ENCODE data around the gene PILRB. TPM values are rescaled to one million over a fixed set of nuclear protein-coding genes. Genes with fewer than 3 reads are reported as not detected.

The PILRB gene
- total and polyA plus RNA-seq, 9 of the 15 experiments (the other 6 are each of a cell fraction or from before 2014, with no cell fraction given): 6.2 to 94.6 (median 37.0) TPM

GRCh38 chr7:100413346-100413745 lies 55.4 kb downstream of the PILRB start:
- POLR2A ChIA-PET: interaction anchor here (4.2 kb wide), 1 partner anchor 16 kb away, joined by 33 read pairs; the partner anchor contains the start of genes MEPCE and ZCWPW1
- BruUV-seq (replicated peaks): no TSS peak
- Histone ChIP-seq H3K27me3 (ENCODE audit: control insufficient read depth in 2 of 2, insufficient read depth in 2 of 2, low read length in 2 of 2) (peaks cover 11 to 20% of the 10 kb centered on the region in 2 experiments; a peak in 4 of 5 replicates), H3K27ac (ENCODE audit: extremely low read depth, low read depth, low read length) (no peak overlapping the region), H3K9me1 (ENCODE audit: control insufficient read depth, insufficient read depth, low read length) (no peaks in the 10 kb centered on the region), H3K9ac (ENCODE audit: insufficient read depth in 1 of 2, low read depth in 2 of 2, low read length in 2 of 2) (no peak overlapping the region), H3K36me3 (ENCODE audit: control insufficient read depth, insufficient read depth, low read length) (no peaks in the 10 kb centered on the region), H3K4me2 (ENCODE audit: insufficient read depth, low read length) (no peak overlapping the region), H2AFZ (ENCODE audit: low read depth, low read length) (peak overlapping the region; percentile 29; the same call in 1 of the 2 replicates), H4K20me1 (replicated peaks; ENCODE audit: control insufficient read depth, insufficient read depth, low read length) (no peaks in the 10 kb centered on the region; the same call in 1 of the 2 replicates), H3K4me1 (replicated peaks in 1 of 2; ENCODE audit: control insufficient read depth in 2 of 2, insufficient read depth in 2 of 2, low read length in 2 of 2) (no peaks in the 10 kb centered on the region), H3K79me2 (ENCODE audit: control insufficient read depth, insufficient read depth, low read length) (no peaks in the 10 kb centered on the region), H3K4me3 (no peak overlapping the region), H3K9me3 (replicated peaks; ENCODE audit: control insufficient read depth, insufficient read depth, low read depth, low read length) (no peaks in the 10 kb centered on the region)
- in situ Hi-C loops (cut with MboI) (no loop called here), intact Hi-C loops (cut with micrococcal nuclease) (no loop called here)
- DNase-seq (ENCODE audit: extremely low read depth in 1 of 4, low spot score in 3 of 4) (no peak), ATAC-seq (peak; percentile 36; the same call in 1 of the 3 replicates), FAIRE-seq (peak; percentile 63)
- CTCF ChIA-PET (ENCODE audit: low intra/inter-chr PET ratio): no interaction called here
- no peak for TF ChIP-seq KLF6 (CRISPR knock-in tag; IDR thresholded peaks at IDR 0.05; ENCODE audit: borderline replicate concordance)
- TF ChIP-seq, protein P1, sequence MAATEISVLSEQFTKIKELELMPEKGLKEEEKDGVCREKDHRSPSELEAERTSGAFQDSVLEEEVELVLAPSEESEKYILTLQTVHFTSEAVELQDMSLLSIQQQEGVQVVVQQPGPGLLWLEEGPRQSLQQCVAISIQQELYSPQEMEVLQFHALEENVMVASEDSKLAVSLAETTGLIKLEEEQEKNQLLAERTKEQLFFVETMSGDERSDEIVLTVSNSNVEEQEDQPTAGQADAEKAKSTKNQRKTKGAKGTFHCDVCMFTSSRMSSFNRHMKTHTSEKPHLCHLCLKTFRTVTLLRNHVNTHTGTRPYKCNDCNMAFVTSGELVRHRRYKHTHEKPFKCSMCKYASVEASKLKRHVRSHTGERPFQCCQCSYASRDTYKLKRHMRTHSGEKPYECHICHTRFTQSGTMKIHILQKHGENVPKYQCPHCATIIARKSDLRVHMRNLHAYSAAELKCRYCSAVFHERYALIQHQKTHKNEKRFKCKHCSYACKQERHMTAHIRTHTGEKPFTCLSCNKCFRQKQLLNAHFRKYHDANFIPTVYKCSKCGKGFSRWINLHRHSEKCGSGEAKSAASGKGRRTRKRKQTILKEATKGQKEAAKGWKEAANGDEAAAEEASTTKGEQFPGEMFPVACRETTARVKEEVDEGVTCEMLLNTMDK (IDR thresholded peaks at IDR 0.05; ENCODE audit: borderline replicate concordance, insufficient read depth, low read depth, low read length, poor library complexity, severe bottlenecking): no peak
- TF ChIP-seq, protein P2, sequence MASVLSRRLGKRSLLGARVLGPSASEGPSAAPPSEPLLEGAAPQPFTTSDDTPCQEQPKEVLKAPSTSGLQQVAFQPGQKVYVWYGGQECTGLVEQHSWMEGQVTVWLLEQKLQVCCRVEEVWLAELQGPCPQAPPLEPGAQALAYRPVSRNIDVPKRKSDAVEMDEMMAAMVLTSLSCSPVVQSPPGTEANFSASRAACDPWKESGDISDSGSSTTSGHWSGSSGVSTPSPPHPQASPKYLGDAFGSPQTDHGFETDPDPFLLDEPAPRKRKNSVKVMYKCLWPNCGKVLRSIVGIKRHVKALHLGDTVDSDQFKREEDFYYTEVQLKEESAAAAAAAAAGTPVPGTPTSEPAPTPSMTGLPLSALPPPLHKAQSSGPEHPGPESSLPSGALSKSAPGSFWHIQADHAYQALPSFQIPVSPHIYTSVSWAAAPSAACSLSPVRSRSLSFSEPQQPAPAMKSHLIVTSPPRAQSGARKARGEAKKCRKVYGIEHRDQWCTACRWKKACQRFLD (CRISPR knock-in tag; IDR thresholded peaks at IDR 0.05): no peak
- no peak for TF ChIP-seq STAT6 (CRISPR knock-in tag; IDR thresholded peaks at IDR 0.05)
- TF ChIP-seq XRCC5 (IDR thresholded peaks at IDR 0.05; ENCODE audit: low read depth, low read length): no peak
- TF ChIP-seq ZHX1 (conservative IDR thresholded peaks at IDR 0.05; ENCODE audit: low read length): no peak
- no peak for TF ChIP-seq SFPQ (IDR thresholded peaks at IDR 0.05; ENCODE audit: low read depth, low read length)
- TF ChIP-seq MAFK (IDR thresholded peaks at IDR 0.05; ENCODE audit: low read length): no peak
